GM19372 (cell line): ENCODE data around the gene FAAH.

Source experiments
- ATAC-seq: cut with Tn5 transposase; IDR thresholded peaks from one replicate; pipeline ENCODE4 v1.9.1; 2021; ENCODE audit warnings: mild to moderate bottlenecking, low read depth, moderate library complexity; ENCODE audit not compliant: unreplicated experiment

FAAH gene

DNA sequence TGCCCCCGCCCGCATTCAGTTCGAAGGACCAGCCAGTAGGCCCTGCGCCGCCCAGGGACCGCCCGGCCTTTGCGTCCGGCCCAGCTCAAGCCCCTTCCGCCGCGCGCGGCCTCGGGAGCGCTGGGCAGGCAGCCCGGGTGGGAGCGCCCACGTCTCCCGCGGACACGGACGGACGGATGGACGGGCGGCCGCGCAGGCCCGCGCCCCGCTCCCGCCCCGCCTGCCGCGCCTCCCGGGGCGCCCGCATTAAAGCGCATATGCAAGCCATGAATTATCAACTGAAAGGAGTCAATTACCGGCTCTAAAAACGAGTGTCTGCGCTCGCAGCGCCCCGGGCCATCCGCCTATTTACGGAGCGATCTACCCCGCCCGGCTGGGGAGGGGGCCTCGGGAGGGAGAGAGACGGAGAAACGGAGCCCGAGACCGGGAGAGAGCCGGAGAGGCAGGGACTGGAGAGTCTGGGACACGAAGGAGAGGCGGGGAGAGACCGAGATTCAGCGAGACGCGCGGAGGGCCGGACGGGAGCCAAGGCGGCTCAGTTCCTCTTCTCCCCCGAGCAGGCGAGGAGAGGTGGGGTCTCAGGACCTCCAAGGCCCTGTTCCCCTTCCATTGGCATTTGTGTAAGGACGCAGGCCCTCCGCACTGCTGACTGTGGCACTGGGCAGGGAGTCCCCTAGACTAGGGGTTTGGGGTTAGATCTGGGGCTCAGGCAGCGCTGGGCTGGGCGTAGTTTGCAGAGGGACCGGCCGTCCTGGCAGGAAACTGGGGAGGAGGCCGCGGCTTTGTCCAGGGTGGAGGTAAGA, 54.2 kb downstream of the FAAH start:
- ATAC-seq = no peak

DNA sequence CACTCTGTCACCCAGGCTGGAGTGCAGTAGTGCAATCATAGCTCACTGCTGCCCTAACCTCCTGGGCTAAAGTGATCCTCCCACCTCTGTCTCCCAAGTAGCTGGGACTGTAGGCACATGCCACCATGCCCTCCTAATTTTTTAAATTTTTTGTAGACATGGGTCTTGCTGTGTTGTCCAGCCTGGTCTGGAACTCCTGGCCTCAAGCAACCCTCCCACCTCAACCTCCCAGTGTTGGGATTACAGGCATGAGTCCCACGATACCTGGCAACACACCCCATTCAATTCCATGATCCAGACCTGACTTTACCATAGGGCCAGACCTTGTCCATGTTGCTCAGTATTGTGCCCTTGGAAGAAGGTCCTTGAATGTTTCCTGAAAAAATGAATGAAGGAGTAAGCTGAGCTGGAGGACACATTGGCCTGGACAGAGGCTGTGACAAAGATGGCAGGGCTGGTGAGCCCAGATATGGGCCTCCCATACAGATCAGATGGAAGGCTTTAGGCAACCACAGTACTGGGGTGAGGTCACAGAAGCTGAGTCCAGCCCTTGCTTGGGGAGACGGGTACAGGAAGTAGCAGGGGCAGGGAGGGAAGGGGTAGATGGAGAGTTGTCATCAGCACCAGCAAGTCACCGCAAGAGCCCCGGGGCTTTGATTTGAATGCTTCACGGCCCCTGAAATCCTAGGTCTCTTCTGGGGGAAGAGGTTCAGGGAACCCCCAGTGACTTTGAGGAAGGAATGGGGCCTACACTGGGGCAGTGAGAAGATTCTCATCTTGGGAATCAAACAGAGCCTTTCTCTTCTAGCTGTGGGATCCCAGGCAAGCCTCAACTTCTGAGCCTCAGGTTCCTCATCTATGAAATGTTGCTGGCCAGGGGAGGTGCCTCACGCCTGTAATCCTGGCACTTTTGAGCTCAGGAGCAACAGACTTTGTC, 55.4 kb downstream of the FAAH start:
- ATAC-seq = no peak

DNA sequence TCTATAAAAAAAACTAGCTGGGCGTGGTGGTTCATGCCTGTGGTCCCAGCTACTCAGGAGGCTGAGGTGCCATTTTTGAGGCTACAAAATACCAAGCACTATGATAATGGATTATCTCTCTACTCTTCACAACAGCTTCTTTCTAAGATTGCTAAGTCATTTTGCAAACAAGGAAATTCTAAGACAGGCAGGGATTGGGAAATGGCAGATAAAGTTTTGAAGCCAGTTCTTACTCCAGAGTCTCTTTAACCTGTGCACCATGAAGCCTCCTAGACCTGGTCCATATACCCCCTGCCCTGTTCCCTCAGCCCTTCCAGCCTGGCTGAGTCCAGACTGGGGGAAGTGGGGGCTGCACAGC, 56.0 kb downstream of the FAAH start:
- no peak for ATAC-seq

DNA sequence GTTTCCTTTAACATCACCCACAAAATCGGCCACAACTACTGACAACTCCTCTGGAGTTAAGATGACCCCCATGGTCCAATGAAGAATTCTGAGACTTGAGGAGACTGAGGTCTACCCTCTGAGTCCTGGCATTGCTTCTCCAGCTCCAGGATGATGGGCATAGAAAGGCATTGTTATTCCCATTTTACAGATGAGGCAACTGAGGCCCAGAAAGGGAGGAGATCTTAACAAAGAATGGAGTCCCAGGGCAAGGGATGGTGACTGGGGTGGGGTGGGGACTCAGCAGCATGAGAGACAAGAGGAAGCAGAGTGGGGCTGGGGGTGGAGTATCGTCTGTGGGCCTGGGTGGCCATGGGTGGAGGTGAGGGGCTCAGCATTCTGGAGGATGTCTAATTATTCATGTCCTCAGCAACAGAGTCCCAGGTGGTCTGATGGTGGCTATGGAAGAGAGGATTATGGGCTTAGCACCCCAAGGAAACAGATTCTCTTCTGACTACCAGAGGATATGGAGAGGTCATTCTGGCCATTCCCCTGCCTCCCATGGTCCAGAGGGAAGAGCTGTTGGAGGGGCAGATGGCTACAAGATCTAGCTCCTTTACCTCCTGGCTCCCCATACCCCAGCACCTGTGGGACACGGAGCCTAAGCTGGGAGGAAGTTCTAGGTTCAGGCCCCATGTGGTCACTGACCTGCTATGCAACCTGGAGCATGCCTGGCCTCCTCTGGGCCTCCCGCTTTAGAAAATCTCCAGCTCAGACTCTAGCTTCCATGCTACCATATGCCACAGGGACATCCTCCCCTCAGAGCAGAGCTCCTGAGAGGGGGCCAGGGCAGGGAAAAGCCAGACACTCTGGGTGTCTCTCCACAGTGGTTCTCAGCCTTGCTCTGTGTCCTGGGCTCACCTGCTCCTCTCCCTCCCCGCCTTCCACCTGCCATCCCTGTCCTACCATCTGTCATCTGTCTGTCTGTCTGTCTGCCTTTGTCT, 58.1 kb downstream of the FAAH start:
- no peak for ATAC-seq

DNA sequence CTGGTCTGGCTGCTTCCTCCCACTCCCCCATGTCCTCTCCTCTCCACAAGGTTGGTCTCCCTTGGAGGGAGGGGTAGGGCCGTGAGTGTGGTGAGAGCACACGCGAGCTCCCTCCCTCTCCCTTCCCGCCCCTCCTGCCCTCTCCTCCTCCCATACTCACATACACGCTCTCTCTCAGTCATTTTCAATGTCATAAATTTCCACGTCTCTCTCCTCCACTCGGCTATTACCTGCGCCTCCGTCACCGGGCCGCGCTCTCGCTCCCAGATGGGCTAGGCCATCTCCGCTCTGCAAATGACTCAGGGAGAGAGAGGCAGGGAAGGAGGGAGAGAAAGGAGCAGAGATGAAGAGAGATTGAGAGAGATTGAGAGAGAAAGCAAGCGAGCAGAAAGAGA, 58.8 kb downstream of the FAAH start:
- ATAC-seq = no peak

DNA sequence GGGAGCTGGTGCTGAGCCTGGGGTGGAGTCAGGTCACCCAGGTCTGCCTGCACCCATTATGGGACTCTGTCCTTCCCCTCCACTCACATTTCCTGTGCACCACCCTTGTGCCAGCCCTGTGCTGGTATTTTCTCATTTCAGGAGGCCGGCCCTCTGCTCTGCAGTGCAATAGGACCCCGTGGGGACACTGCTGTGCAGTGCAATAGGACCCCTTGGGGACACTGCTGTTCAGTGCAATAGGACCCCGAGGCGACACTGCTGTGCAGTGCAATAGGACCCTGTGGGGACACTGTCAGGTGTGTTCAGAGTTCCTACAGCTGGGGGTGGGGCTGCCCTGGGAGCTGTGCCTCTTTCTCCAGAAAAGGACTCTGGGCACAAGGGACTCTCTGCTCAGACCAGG, 59.3 kb downstream of the FAAH start:
- no peak for ATAC-seq

DNA sequence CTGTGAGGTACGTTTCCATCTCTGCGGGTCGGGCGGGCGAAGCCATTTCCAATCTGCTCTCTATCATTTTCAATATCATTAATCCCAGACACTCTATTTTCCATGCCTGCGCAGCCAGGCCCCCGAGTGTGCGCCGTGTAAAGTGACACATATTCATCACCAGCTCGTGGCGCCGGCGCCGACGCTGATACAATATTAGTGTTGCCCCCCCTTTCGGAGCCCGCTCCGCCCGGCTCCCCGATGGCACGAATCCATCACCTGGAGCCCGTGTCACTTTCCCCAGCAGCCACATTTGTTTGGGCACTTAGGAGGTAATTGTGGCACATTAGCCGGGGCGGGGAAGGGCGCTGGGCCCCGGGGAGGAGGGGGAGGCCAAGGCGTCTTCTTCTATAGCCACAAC, 61.8 kb downstream of the FAAH start:
- no peak for ATAC-seq

DNA sequence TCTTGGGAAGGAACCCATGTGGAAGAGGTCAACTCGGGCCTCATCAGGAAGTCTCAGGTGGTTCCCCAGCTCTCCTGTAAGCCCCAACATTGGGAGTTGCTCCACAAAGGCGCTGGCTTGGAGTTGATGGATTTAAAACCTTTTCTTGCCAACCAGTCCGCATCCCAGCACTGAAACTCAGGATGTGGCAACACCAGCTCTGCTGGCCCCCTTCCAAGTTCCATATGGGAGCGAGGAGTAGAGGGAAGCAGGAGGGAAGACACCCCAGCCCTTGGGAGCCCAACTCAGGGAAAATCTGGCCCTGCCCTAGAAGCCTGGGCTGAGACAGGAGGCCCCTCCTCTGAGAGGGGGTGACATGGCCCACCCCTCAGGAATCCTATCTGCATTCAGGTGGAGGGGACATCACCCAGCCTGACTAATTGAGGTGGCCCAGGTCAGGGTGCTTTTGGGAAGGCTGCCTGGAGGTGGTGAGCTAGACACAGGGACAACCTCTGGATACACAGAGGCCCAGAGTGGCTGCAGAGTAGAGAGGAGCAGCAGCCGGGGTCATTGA, 62.4 kb downstream of the FAAH start:
- no peak for ATAC-seq

DNA sequence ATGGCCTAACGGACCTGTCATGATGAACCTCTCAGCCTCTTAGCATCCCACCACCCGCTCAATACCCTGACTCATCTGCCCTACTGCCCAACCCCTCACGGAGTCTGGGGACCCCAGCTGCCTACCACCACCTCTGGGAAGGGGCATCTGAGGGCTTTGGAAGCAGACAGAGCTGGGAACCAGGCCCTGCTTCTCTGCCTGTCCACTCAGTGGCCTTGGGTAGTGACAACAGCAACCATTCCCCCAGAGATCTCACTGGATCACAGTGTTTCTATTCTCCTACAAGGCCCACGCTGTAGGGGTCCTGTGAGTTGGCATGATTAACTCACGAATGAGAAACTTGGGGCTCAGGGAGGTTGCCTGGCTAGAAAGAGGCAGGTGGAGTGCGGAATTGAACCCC, 63.1 kb downstream of the FAAH start:
- no peak for ATAC-seq

DNA sequence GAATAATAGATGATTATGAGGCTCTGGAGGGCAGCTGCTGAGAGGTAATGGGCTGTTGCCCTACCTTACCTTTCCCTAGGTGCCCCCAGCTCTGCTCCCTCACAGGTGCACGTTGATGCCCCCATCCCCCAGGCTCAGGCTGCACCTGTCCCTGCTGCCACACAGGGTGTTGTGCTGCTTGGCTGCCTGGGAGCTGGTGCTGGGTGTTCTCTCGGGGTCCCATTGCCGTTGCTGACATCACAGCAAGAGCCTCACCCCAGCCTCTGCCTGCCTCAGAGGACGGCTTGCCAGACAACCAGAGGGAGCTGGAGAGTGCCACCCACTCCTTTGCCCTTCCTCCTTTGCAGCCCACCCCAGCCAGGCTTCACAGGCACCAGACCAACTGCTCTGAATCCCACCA, 64.1 kb downstream of the FAAH start:
- no peak for ATAC-seq

DNA sequence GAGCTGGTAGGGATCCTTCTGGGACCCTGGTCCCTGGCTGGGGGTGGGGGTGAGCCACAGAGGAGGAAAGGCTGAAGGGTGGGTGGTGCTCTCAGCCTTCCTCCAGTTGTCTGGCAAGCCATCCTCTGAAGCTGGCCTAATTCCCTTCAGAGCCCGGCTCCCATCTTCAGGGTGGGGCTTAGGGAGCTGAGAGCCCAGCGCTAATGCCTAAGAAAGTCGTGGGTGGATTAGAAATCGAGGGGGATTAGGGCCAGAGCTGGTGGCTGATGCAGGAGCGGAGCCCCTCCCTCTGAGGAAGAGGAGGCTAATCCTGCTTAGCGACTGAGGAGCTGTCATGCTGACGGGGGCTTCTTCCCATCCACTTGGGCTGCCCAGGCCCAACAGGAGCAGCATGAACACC, 64.7 kb downstream of the FAAH start:
- ATAC-seq = no peak

DNA sequence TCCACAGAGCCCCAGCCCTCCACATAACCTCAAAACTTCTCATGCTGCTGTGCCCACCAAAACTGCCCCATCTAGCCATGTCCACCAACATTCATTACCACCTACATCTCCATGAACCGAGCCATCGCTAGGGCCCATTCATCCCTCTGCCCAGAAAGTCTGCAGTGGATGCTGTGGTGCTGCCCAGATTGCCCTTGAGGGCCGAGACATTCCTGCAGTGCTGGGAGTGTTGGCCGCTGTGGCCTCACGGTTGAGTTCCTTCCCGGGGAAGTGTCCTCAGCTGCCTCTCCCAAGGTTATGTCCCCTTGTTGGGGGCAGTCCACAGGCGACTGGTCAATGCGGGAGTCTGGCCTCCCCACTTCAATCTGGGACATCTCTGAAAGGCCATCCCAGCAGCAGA, 65.2 kb downstream of the FAAH start:
- ATAC-seq = no peak

DNA sequence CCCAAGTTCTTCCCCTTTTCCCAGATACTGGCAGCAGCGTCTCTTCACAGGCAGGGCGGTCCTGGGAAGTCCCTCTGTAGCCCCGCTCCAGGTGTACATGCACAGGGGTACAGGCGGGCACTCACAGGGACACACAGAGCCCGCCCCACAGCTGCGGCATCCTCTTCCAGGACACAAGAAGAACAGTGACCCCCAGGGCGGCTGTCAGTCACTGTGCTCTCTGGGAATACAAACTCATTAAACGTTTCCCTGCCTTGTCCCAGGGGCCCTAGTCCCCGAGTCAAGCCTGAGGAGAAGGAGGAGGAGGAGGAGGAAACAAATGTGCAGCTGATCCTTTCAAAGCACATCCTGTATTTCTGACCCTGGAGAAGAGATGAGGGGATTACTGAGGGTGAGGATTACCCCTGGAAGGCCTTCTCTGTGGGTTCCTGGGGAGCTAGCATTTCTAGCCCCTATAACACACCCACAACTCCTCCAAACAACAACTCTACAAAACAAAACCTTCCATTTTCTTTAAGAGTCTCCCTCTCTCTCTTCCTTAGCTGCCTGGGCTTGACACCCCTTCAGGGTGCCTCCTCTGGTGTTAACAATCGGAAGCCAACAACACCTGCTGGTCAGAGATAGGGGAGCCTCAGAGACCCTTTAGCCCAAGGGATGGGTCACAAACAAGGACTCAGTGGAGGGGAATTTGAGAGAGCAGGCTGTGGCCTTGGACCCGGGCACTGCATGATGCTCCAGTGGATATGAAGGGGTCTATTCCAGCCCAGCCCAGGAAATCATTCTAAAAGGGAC, 67.1 kb downstream of the FAAH start:
- ATAC-seq = no peak

DNA sequence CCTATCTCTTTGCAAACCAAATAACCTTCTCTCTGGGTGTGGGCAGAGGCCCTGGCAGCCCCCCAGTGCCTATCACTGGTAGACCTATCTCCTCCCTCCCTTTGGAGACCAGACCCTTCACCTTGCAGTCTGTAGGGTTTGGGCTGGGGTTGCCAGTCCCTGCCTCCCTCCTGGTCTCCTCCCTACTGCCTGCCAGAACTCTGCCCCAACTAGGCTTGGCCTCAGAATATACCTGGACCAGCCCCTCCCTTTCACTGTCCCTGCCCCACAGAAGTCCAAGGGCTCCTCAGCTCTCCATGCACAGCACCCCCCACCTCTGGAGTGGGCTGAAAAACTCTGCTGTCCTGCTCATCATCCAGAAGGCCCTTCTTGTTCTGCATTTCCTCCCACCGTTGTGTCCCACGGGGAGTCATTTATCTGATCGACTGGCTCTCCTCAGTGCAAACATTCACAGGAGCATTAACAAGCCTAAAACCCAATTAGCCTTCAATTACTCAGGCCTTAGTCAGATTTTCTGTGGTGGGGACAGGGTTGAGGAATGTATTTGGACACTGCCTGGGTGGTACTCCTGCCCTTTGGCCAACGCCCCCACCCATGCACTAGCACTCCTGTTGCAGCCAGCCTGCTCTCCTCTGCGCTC, 67.8 kb downstream of the FAAH start:
- ATAC-seq = no peak
